MM.1S (cell line): ENCODE measurements around the gene TNFRSF4.

Source experiments
- DNase-seq: peaks from one replicate; pipeline ENCODE4 v3.0.0-alpha.2; 2015
- H2AFZ ChIP-seq: fragments of 300-600 bp; sonication (generic); 2 replicates; pipeline ENCODE4 v1.6.0; 2016; ENCODE audit warnings: antibody characterized with exemption, low read length
- H3F3A ChIP-seq: fragments of 300-600 bp; sonication (generic); 2 replicates; pipeline ENCODE4 v1.6.1; 2016; ENCODE audit warnings: mild to moderate bottlenecking, antibody characterized with exemption, low read length, moderate library complexity, mixed read lengths; ENCODE audit not compliant: insufficient read depth
- H3K27ac ChIP-seq: fragments of 300-600 bp; sonication (generic); 2 replicates; pipeline ENCODE4 v1.5.1; 2016; ENCODE audit warnings: mild to moderate bottlenecking, low read length
- H3K27me3 ChIP-seq: fragments of 300-600 bp; sonication (generic); replicated peaks from 2 replicates; pipeline ENCODE4 v1.6.0; 2016; ENCODE audit warnings: low read length; ENCODE audit not compliant: insufficient read depth
- H3K36me3 ChIP-seq: fragments of 300-600 bp; sonication (generic); replicated peaks from 2 replicates; pipeline ENCODE4 v1.6.1; 2016; ENCODE audit warnings: mild to moderate bottlenecking, low read length, mixed read lengths; ENCODE audit not compliant: insufficient read depth
- H3K4me1 ChIP-seq: fragments of 300-600 bp; sonication (generic); 2 replicates; pipeline ENCODE4 v1.6.1; 2016; ENCODE audit warnings: low read length, mixed read lengths
- H3K4me2 ChIP-seq: fragments of 300-600 bp; sonication (generic); 2 replicates; pipeline ENCODE4 v1.6.0; 2016; ENCODE audit warnings: low read depth, low read length
- H3K4me3 ChIP-seq: fragments of 300-600 bp; sonication (generic); 2 replicates; pipeline ENCODE4 v1.5.1; 2016; ENCODE audit warnings: low read length, mixed read lengths
- H3K79me2 ChIP-seq: fragments of 300-600 bp; sonication (generic); 2 replicates; pipeline ENCODE4 v1.6.1; 2016; ENCODE audit warnings: mixed run types, low read length, mixed read lengths
- H3K9ac ChIP-seq: fragments of 300-600 bp; sonication (generic); 2 replicates; pipeline ENCODE4 v1.6.1; 2016; ENCODE audit warnings: low read length, mixed read lengths
- H3K9me2 ChIP-seq: fragments of 300-600 bp; sonication (generic); replicated peaks from 2 replicates; pipeline ENCODE4 v1.6.1; 2016; ENCODE audit warnings: mild to moderate bottlenecking, low read length, mixed read lengths; ENCODE audit not compliant: insufficient read depth
- H3K9me3 ChIP-seq: fragments of 300-600 bp; sonication (generic); replicated peaks from 2 replicates; pipeline ENCODE4 v1.6.1; 2016; ENCODE audit warnings: mild to moderate bottlenecking, low read length, mixed read lengths; ENCODE audit not compliant: insufficient read depth
- H4K20me1 ChIP-seq: fragments of 300-600 bp; sonication (generic); 2 replicates; pipeline ENCODE4 v1.6.1; 2016; ENCODE audit warnings: mild to moderate bottlenecking, low read length, moderate library complexity, mixed read lengths; ENCODE audit not compliant: insufficient read depth
- CTCF ChIP-seq: fragments of 300-600 bp; sonication (generic); IDR thresholded peaks from 2 replicates; pipeline ENCODE4 v1.5.1; 2016; ENCODE audit warnings: antibody characterized with exemption, low read length, mixed read lengths
- EZH2 ChIP-seq: fragments of 300-600 bp; sonication (generic); optimal IDR thresholded peaks from 2 replicates; pipeline ENCODE3; 2017; ENCODE audit warnings: low read depth, mild to moderate bottlenecking, antibody characterized with exemption, low read length, mixed read lengths
- EZH2phosphoT487 ChIP-seq: fragments of 300-600 bp; sonication (generic); IDR thresholded peaks from 2 replicates; pipeline ENCODE4 v1.6.1; 2018; ENCODE audit warnings: antibody characterized with exemption, low read length

The TNFRSF4 gene

DNA sequence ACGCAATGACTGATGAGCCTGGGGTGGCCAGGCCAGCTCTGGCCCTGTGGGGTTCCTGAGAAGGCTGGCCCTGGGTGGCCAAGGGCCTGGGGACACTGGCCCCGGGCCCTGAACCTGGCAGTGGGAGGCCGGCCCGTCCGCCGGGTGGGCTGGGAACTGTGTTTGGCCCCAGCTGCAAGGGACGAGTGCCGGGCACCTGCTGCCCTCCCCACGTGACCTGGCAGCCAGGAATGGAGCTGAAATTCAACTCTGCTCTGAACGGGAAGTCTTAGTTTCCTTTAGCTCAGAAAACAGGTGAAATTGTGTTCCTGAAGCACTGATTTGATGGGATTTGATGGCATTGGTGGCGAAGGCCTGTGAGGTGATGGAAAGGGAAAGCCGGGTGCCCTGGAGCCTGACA is 48.5 kb downstream of the TNFRSF4 start:
- no peak for DNase-seq
- Histone ChIP-seq H3K9ac (no peak overlapping the region), H3K27me3 (peaks cover 98% of the 10 kb centered on the region), H3K9me3 (no peaks in the 10 kb centered on the region), H4K20me1 (no peaks in the 10 kb centered on the region), H3K79me2 (no peaks in the 10 kb centered on the region), H2AFZ (no peak overlapping the region), H3K27ac (no peak overlapping the region), H3K9me2 (no peaks in the 10 kb centered on the region), H3K4me2 (no peak overlapping the region), H3K4me1 (no peaks in the 10 kb centered on the region), H3K4me3 (no peak overlapping the region), H3K36me3 (no peaks in the 10 kb centered on the region), H3F3A (no peaks in the 10 kb centered on the region)
- no peak for TF ChIP-seq EZH2phosphoT487
- TF ChIP-seq CTCF, result no peak
- no peak for TF ChIP-seq EZH2

DNA sequence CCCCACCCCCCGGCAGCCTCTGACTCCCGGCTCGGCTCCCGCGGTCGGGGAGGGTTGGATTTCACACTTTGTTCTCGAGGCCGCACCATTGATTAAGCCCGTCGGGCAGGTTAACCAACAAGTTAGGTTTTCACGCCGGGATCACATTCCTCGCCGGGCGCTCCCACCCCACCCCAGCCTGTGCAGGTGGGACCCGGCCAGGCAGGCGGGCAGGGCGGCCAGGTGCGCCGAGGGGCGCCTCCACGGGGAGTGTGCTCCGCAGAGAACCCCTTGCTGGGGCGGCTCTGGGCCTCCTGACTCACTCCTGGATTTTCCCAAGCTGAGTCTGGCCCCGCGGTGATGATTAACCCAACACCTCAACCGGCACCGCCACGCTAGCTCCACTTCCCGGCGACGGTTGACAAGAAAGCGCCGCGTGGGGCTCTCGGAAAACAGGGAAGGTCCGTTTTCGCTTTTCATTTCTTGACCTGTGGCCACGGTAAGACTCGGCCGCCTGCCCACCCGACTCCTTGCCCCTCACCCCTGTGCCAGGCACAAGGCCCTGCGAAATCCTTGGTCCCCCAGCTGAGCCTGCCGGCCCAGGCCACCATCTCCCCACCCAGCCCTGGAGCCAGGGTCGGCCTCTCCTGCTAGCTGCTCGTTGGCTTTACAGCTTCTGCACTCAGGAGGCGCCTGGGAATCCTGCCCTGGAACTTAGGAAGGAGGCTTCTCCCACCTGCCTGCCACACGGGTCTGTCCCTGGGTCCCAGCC is 49.1 kb downstream of the TNFRSF4 start:
- no peak overlapping the region for H2AFZ ChIP-seq
- H3K27ac ChIP-seq, result no peak overlapping the region
- H3K79me2 ChIP-seq, result no peaks in the 10 kb centered on the region
- H3K4me1 ChIP-seq, result no peaks in the 10 kb centered on the region
- peaks cover 98% of the 10 kb centered on the region for H3K27me3 ChIP-seq
- no peak overlapping the region for H3K9ac ChIP-seq
- no peaks in the 10 kb centered on the region for H3K9me2 ChIP-seq
- H3K36me3 ChIP-seq, result no peaks in the 10 kb centered on the region
- no peaks in the 10 kb centered on the region for H4K20me1 ChIP-seq
- no peaks in the 10 kb centered on the region for H3K9me3 ChIP-seq
- TF ChIP-seq CTCF (no peak), EZH2 (no peak), EZH2phosphoT487 (no peak)
- no peak overlapping the region for H3K4me3 ChIP-seq
- no peaks in the 10 kb centered on the region for H3F3A ChIP-seq
- no peak for DNase-seq
- no peak overlapping the region for H3K4me2 ChIP-seq

GRCh38 chr1:1164361-1164700 is 49.6 kb downstream of the TNFRSF4 start:
- Histone ChIP-seq H4K20me1 (no peaks in the 10 kb centered on the region), H3K27ac (no peak overlapping the region), H2AFZ (no peak overlapping the region), H3K36me3 (no peaks in the 10 kb centered on the region), H3K79me2 (no peaks in the 10 kb centered on the region), H3K9me3 (no peaks in the 10 kb centered on the region), H3K27me3 (peaks cover 98% of the 10 kb centered on the region), H3F3A (no peaks in the 10 kb centered on the region), H3K9ac (no peak overlapping the region), H3K4me1 (no peaks in the 10 kb centered on the region), H3K9me2 (no peaks in the 10 kb centered on the region), H3K4me3 (no peak overlapping the region), H3K4me2 (no peak overlapping the region)
- TF ChIP-seq EZH2 (no peak), EZH2phosphoT487 (no peak), CTCF (no peak)
- no peak for DNase-seq
